HG03064 (cell line): ENCODE results near the gene TREM1.
"Not testable (repeated sequence)": the region's sequence is repeated elsewhere in the genome, so short reads cannot be mapped to it uniquely, and the experiment has no call there.

Experiments used
- ATAC-seq: cut with Tn5 transposase; IDR thresholded peaks from one replicate; pipeline ENCODE4 v1.9.1; 2021; ENCODE audit warnings: low read depth; ENCODE audit not compliant: unreplicated experiment

Gene TREM1

GRCh38 chr6:41298785-41299502, 12.5 kb upstream of the TREM1 start:
- no peak for ATAC-seq

DNA sequence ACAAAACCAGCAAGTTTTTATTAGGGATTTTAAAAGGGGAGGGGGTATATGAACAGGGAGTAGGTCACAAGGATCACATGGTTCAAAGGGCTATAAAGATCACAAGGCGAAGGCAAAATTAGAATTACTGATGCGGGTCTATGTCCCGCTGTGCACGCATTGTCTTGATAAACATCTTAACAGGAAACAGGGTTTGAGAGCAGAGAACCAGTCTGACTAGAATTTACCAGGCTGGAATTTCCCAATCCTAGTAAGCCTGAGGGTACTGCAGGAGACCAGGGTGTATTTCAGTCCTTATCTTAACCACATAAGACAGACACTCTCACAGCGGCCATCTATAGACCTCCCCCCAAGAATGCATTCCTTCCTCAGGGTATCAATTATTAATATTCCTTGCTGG, 10.8 kb upstream of the TREM1 start:
- ATAC-seq, result not testable (repeated sequence)

GRCh38 chr6:41294214-41294872, 7.9 kb upstream of the TREM1 start:
- no peak for ATAC-seq

- ATAC-seq, result no peak
These were observed 5.2 kb upstream of the TREM1 start for GRCh38 chr6:41291717-41292116.

GRCh38 chr6:41289815-41290214, 3.3 kb upstream of the TREM1 start:
- no peak for ATAC-seq

DNA sequence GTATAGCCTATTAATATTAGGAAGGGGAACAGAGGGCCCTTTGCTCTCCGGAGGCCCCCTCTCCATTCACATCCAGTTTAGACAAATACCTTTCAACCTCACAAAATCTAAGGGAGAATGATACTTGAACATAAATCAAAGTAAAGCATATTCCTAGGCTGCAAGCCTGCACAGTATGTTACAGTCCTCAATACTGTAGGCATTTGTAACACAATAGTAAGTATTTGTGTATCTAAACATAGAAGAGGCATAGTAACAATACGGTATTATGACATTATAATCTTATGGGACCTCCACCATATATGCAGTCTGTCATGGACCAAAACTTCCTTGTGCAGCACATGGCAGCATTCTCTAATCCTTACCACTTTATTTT, 2.3 kb upstream of the TREM1 start:
- ATAC-seq, result no peak

GRCh38 chr6:41288030-41288753, 1.7 kb upstream of the TREM1 start:
- no peak for ATAC-seq

GRCh38 chr6:41284726-41285125, 1.8 kb downstream of the TREM1 start:
- no peak for ATAC-seq

DNA sequence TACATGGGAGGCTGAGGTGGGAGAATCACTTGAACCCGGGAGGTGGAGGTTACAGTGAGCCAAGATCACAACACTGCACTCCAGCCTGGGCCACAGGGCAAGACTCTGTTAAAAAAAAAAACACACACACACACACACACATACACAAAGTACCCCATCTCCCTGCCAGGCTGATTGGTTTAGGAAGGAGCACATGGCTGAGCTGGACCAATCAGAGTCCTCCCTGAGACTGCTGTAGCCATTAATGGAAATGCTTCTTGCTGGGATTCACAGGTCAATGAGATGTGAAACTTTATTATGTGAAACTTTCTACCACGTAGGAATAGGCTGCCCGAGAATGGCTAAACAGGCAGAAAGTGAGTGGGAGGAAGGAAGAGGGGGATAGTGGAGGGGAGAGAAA, 2.9 kb downstream of the TREM1 start:
- ATAC-seq, result no peak

GRCh38 chr6:41280381-41281057, 6.0 kb downstream of the TREM1 start:
- no peak for ATAC-seq

DNA sequence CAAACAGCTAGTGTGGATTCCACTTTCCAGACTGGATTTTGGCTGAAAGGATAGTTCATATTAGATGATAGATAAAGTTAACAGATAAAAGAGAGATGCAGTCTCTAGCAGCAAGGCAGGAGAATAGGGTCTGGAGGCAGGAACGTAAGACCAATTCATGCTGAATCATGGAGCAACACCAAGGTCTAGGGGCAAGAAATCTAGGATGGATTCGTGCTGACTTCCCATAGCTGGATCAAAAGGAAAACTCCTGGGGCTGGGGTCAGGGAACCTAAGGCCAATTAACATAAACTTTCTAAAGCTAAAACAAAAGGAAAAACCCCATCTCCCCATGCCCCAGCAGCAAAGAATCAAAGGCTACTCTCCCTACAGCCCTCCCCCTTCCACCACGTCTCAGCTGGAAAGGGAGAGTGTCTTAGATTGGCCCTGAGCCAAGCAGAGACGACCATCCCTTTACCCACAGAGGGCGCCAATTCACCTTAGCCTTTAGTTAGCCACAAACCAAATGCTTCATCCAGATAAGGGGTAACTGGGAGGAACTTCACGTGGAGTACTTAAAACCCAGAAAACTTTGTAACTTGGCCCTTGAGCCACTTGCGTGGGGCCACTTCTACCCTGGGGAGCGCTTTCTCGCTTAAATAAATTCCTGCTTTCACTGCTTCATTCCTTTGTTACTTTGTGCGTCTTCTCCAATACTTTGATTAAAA, 7.6 kb downstream of the TREM1 start:
- no peak for ATAC-seq

GRCh38 chr6:41277605-41278004, 8.9 kb downstream of the TREM1 start:
- no peak for ATAC-seq

- no peak for ATAC-seq
These were observed 11.0 kb downstream of the TREM1 start for GRCh38 chr6:41275489-41275888.

DNA sequence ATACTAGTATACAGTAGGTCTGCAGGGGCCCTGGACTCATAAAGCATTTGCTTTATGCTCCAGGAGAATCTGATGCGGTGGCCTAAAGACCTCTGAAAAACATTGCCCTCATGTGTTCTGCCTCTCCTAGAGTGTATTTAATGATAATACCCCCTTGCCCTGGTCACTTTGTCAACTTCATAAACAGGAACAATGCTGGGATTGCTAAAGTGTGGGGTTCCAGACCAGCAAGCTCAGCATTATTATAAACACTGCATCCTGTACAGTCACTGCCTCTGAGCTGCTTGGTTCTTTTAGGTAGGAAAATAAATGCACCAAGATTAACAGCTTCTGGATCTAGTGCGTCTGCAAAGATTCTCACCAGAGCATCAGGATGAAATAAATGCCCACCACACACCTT, 12.2 kb downstream of the TREM1 start:
- ATAC-seq, result no peak

DNA sequence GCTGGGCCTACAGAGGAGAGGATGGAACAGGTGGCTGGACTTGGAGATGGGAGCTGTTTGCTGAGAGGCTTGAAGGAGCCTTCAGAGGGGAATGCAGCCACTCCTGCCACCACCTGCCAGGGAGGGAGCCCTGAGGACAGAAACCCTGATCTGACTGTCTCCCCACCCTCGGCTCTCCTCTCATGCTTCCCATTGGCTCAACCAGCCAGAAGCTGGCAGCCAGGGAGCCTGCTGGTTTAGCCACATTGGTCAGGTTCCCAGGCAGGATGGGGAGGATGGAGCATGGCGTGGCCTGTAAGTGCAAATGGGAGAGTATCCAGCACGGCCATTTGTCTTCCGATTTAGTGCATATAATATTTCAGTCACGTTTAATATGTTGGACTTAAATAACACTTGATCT, 12.8 kb downstream of the TREM1 start:
- no peak for ATAC-seq

GRCh38 chr6:41272591-41273240, 13.8 kb downstream of the TREM1 start:
- no peak for ATAC-seq

DNA sequence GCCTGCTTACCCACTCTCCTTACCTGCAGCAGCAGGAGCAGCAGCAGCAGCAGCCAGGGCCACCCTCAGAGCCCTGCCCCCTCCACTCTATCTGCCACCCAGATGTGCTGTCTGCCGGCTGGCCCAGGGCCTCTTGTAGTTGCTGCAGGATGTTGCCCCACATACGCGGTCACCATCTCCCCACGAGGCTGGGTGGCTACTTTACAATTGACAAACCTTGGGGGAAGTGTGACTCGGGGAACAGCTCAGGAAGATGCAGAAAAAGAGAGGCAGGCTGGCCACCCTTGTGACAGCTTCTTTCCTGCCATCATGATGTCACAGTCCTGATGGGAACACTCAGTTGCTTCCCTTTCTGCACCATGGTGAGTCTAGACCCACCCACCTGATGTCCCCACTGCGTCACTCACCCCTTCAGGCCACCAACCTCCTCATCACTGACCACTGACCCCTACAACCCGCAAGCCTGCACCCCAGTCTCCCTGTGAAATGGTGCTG, 14.5 kb downstream of the TREM1 start:
- ATAC-seq, result no peak

DNA sequence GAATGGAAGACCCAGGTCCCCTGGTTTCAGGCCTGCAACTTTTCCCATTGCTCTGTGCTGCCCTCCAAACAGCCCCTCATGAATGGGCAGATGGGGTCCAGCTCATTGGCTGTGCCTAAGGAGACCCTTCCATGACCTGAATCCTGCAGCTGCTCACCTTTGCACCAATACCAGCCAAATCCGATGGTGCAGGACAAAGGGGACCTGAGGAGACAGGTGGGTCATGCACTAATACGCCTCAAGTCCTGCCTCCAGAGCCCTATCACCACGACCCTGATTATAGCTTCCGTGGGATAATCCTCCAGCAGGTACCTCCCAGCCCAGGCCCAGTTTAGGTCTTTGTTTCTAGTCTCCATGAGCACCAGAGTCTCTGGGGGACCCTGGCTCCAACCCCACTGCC, 16.8 kb downstream of the TREM1 start:
- no peak for ATAC-seq

- no peak for ATAC-seq
These were observed 17.3 kb downstream of the TREM1 start for GRCh38 chr6:41269166-41269565.

DNA sequence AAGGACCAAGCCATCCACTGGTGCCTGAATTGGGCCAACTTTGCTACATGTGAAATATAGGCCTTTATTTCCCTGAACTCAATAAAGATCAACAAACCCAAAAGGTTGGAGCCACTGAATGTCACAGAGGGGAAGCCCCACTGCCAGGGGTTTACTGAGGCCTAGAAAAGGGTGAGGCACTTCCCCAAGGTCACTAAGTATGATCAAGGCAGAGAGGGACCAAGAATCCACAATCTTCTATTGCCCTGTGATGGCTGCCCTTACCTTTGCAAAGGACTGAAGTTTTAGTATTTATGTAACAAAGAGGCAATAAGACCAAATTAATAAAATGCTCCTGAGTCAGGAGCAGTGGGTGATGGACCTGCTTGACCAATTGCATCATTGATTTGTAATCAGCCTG, 18.0 kb downstream of the TREM1 start:
- no peak for ATAC-seq
